Posterior vena cava (tissue), 2 donors: ENCODE results near the gene CDC42EP1. TPM values are rescaled to one million over a fixed set of nuclear protein-coding genes. Genes with fewer than 3 reads are reported as not detected.
A peak's percentile ranks its signal among the peaks of the same experiment; 100 is the strongest.

Source experiments
- DNase-seq: peaks from one replicate; pipeline ENCODE4 v3.0.0-alpha.2; 2020; ENCODE audit warnings: low spot score
- intact Hi-C, 2 donors: fragments of 100-400 bp; cut with DNase I; formaldehyde crosslinking; loops; one replicate each; pipeline versions ENCODE4 v1.14.1 to v1.14.2; 2022 to 2023
- total RNA-seq, 2 donors: library from RNA; stranded (reverse); fragmentation: NEBNext Ultra II Directional; extraction: Animal tissue kit (Norgen Biotek cat#: 25700); gene quantifications; one replicate each; pipeline ENCODE4 v1.2.1, GENCODE V29; 2021
- donor health status: DM: yes; HTN: yes; CAD: no.
- donor health status: DM: yes; HTN: yes; CAD: no.

CDC42EP1 gene
- total RNA-seq, 2 donors from 2014 or later: 56.2 to 59.3 TPM

GRCh38 chr22:37553725-37554124 lies 6.6 kb upstream of the CDC42EP1 start:
- DNase-seq: no peak
- intact Hi-C loops: no loop called here

- intact Hi-C loops: no loop called here
Observed at GRCh38 chr22:37555029-37555428, 5.3 kb upstream of the CDC42EP1 start.

GRCh38 chr22:37556710-37557109 lies 3.6 kb upstream of the CDC42EP1 start:
- DNase-seq: no peak
- intact Hi-C loops: no loop called here

More at GRCh38 chr22:37555029-37555428, 5.3 kb upstream of the CDC42EP1 start:
- DNase-seq: no peak

- intact Hi-C loops: no loop called here
- DNase-seq: no peak
Observed at GRCh38 chr22:37557321-37558001, 2.8 kb upstream of the CDC42EP1 start.

DNA sequence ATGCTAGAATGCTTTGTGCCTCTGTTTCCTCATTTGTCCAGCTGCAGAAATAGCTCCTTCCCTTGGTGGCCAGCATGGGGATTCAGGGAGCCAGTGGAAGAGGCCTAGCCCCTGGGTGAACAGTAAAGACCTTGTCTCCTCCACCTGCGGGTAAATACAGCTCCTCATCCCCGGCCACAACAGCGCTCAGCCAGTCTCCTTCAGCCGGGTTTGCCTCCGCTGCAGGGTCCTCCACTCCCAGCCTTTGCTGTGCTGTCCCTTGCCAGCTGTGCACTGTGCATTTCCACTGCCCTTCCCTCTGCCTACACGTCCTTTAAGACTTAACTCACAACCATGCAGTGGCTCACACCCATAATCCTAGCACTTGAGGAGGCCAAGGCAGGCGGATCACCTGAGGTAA lies 1.5 kb upstream of the CDC42EP1 start:
- intact Hi-C loops: no loop called here

GRCh38 chr22:37559521-37559900 lies 769 bp upstream of the CDC42EP1 start:
- intact Hi-C loops: no loop called here
- DNase-seq: no peak

More for the DNA sequence above, 1.5 kb upstream of the CDC42EP1 start:
- DNase-seq: no peak

DNA sequence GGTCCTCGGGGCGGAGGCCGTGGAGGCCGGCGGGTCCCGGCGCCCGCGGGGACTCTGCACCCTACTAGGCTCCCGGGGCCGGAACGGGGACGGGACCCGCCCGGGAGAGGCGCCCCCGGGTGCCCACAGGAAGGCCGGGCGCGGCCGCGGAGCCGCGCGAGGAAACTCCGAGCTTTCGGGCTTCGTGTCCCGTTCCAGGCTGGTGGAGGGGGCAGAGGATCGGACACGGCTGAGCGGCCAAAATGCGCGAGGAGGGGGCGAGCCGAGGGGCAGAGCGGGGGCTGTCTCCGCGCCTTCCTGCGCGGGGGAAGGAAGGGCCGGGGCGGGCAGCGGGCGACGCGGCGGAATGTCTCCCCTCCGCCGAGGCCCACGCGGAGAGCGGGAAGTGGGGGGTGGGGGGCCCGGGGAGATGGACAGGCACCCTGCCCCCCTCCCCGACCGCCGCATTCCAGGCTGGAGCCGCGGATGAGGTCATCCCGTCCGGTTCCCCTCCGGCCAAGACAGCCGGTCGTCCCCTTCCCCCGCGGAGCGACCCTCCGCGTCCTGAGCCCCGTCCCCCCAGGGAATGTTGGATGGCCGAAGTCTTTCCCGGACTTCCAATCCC lies 430 bp downstream of the CDC42EP1 start:
- intact Hi-C loops: loop anchor here in 1 of 2 donors (2.0 kb wide), 1 partner anchor 64 kb away; no protein-coding TSS in a partner anchor
- peak; percentile 87 for DNase-seq

- peak; percentile 98 for DNase-seq
- intact Hi-C loops: loop anchor here in 1 of 2 donors (2.0 kb wide), 1 partner anchor 63 kb away; no protein-coding TSS in a partner anchor
Observed at GRCh38 chr22:37561212-37562048, 1.1 kb downstream of the CDC42EP1 start.

- intact Hi-C loops: no loop called here
- DNase-seq: no peak
Observed at GRCh38 chr22:37562049-37562875, 2.0 kb downstream of the CDC42EP1 start.

DNA sequence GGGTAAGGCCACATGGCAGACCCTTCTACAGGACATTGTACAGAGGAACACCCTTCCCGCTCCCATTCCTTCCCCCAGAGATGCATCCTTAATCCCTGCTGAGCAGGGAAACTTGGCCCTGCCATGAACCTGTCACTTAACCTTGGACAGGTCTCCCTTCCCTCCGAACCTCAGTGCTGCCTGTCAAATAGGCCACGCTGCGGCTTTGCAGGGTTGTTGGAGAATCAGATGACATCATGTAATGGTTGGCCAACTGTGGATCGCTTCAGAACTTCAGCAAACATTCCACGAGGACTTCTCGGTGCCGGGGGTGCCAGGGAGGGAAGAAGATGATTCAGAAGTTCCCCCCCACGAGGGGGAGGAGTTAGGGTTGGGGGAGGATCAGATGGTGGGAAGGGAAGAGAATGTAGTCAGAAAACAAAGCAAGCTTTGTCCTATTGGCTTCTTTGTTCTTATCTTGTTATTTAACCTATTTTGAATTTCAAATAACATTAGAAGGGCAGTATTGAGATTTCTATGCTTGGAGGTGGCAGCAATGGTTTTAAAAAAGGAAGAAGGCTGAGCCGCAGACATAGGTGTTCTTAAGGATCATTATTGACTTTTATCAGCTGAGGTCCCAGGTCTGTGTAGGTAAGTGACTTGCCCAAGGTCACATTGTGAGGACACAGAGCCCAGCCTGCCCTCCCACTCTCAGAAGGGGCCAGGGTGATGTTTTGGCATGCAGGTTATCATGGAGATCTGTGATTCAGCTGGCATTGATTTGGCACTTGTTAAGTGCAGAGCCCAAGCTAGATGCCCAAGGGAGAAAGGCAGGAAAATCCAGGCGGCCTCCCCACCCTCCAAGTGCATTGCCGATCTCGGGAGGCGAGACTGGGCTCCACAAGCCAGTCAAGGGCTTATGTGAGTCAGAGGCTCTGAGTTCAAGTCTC lies 3.1 kb downstream of the CDC42EP1 start:
- peak; percentile 91 for DNase-seq
- intact Hi-C loops: no loop called here

DNA sequence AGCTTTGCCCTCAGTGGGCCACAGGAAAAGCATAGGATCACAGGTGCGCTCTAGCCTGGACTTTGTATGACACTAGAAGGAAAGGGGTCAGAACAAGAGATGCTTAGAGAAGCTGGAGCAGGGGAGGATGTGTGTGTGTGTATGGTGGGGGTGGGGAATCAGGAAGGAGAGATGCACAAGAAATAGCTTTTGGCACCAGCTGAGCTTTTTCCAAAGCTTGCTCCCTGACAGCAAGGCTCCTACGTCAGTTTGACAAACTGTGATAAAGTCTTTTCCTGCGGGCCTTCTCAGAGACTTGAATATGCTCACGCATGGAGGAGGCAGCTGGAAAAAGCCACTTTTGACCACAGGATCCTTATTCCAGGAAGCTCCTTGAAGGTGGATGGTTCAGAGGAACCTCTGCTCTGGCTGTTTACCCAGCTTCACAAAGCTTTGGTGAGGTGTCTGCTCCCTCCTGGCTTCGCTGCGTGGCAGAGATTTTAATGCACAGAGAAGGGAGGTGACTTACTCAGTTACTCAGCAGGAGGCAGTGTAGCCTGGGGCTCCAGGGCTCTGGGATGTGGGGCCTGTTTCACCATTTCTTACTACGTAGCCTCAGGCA lies 3.9 kb downstream of the CDC42EP1 start:
- intact Hi-C loops: no loop called here
- no peak for DNase-seq

DNA sequence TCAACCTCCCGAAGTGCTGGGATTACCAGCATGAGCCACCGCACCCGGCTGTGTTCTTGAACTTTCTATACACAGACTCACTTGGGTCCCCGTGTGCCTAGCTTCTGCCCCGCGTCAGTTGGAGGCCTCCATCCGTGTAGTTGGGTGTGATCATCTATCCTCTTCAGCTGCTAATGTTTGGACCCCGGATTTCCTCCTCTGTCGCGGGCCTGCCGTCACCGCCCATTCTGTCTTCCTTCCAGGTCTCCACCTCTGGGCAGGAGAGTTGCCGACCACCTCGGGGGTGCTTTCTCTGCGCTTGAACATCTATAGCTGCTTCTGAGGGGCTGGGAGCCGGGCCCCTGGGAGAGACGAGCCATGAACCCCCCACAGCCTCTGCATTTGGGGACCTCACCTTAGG lies 5.5 kb downstream of the CDC42EP1 start:
- intact Hi-C loops: no loop called here
- no peak for DNase-seq

DNA sequence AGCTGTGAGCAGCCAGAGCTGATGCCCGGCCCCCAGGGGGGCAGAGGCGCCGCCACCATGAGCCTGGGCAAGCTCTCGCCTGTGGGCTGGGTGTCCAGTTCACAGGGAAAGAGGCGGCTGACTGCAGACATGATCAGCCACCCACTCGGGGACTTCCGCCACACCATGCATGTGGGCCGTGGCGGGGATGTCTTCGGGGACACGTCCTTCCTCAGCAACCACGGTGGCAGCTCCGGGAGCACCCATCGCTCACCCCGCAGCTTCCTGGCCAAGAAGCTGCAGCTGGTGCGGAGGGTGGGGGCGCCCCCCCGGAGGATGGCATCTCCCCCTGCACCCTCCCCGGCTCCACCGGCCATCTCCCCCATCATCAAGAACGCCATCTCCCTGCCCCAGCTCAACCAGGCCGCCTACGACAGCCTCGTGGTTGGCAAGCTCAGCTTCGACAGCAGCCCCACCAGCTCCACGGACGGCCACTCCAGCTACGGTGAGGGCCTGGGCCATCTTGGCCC lies 6.1 kb downstream of the CDC42EP1 start:
- intact Hi-C loops: no loop called here
- DNase-seq: no peak

DNA sequence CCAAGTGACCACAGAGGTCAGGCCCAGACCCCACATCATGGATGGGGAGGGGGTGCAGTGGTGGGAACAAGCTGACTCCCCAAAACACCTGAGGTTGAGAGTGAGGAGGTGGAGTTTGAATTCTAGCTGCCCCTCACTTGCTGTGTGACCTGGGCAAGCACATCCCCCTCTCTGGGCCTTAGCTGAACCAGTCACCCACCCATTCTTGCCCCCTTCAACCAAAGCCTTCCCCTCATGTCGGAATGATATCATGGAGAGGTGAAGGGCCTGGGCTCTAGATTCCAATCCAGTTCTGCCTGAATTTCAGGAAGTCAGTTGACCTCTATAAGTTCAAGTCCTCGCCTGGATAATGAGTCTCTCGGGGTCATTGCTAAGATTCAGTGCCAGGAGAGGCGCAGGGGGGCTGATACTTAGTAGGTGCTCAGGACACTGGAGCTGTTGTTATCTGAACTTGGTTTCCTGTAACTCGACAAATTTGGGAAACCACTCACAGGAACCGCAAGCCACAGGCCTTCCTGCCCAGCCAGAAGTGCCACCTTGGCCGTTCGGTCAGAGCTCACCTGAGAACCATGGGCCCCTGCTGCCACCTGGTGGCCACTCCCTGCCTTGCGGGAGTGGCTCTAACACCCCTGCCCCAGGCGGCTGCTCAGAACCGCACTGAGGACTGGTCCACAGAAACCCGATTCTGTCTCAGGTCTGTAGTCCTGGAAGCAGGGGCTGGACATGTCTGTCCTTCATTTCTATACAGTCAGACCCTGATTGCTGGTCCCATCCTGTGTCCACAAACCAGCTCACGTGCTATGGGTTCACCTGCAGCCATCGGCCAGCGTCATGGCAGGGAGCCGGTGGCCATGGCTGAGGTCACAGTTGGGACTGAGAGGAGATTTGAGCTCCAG lies 6.9 kb downstream of the CDC42EP1 start:
- DNase-seq: peak; percentile 91
- intact Hi-C loops: no loop called here

DNA sequence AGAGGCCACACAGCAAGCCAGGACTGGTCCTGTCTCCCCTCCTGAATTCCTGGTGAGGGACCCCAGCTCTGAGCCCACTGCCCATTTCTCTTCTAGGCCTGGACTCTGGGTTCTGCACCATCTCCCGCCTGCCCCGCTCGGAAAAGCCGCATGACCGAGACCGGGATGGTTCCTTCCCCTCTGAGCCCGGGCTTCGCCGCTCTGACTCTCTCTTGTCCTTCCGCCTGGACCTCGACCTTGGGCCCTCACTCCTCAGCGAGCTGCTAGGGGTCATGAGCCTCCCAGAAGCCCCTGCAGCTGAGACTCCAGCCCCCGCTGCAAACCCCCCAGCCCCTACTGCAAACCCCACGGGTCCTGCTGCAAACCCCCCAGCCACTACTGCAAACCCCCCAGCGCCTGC lies 7.7 kb downstream of the CDC42EP1 start:
- no peak for DNase-seq
- intact Hi-C loops: no loop called here

- intact Hi-C loops: no loop called here
- no peak for DNase-seq
Observed at GRCh38 chr22:37568448-37569008, 8.2 kb downstream of the CDC42EP1 start.
